ENCODE data around the gene CHURC1. TPM values are rescaled to one million over a fixed set of nuclear protein-coding genes. Genes with fewer than 3 reads are reported as not detected.

The CHURC1 gene
- total RNA-seq, 1 donor from 2014 or later: 60.9 TPM

DNA sequence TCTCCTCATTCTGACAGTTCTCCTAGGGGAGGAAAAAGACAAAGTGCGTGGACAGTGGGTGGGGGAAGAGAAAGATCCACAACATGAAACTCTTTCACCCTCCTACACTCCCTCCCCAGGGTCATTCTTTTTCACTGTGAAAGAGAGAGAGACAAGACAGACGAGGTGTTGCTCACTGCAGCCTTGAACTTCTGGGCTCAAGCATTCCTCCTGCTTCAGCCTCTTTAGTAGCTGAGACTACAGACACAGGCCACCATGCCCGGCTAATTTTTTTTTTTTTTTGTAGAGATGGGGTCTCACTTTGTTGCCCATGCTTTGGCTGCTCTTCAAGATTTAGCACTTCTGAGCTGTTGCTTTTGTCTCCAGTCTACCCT, 25.5 kb downstream of the CHURC1 start:
- DNase-seq: no peak

- no peak for DNase-seq
Observed at GRCh38 chr14:64940336-64940910, 26.2 kb downstream of the CHURC1 start.

DNA sequence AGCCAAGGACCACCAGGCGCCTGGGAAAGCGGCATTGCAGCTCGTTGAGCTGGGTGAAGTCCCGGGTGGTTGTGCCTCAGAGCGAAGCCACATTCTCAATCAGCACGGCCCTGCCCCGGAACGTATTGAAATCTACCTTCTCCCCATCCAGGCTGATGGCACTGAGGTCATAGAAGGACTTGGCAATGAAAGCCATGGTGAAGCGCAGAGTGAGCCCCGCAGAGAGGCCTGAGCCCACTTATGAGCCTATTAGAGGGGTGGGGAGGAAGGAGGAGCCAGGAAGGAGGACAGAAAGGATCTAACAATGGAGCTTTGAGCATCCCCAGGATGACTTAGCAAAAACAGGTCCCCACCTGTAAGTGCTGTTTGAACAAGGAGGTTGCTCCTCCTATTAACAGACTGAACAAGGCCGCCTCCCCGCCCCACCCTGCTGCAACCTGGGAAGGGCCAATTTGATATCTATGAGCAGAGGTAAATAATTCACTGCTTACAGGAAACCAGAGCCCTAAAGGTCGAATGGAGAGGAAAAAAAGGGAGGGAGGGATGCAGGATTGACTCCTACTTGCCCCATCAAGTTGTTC, 28.4 kb downstream of the CHURC1 start, which contains the start of gene GPX2:
Gene GPX2 (minus strand): TSS at position 215 of the 581 bp plus-strand sequence. CDS start 19 bp downstream, at position 196.
- no peak for DNase-seq

GRCh38 chr14:64943556-64943955, 29.3 kb downstream of the CHURC1 start:
- no peak for DNase-seq

GRCh38 chr14:64944041-64944440, 29.8 kb downstream of the CHURC1 start:
- DNase-seq: no peak

DNA sequence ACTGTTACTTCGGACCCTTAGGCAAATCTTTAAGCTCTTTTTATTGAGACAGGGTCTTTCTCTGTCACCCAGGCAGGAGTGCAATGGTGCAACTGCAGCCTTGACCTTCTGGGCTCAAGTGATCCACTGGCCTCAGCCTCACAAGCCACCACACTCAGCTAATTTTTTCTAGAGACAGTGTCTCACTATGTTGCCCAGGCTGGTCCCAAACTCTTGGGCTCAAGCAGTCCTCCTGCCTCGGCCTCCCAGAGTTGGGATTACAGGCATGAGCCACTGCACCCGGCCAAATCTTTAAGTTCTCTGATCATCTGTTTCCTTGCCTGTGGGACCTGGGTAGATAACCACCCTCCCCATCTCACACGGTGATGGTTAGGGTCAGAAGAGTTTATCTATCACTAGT, 30.6 kb downstream of the CHURC1 start:
- no peak for DNase-seq

DNA sequence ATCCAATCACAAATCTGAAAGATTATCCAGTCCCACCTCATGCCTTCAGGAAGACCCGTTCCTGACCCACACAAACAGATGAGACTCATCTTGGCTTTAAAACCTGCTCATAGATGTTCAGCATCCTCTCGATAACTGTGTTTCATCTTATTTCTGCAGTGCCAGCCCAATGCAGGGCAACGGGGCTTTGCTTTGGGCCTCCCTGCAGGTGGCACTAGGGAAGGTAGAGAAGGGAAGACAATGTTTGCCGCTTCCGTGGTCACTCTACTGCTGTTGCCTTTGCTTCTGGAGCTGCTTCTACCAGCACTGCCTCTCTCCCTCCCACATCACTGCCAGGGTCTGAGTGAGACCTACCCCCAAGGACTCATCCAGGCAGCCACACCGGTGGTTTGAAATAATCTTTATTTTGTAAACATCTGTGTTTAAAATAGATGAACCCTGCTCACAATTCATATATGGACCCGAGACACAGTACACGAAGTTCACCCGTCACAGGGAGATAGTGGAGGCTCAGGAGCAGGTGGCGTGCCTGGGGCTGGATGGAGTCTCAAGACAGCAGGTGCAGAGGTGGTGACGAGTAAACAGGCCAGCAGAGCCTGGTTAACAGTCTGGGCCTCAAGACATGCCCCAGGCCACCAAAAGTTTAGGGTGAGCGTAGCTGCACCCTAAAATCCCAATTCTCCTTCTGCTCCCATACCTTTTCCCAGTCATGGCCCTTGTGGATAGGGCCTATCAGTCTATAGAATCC, 31.4 kb downstream of the CHURC1 start:
- no peak for DNase-seq

DNA sequence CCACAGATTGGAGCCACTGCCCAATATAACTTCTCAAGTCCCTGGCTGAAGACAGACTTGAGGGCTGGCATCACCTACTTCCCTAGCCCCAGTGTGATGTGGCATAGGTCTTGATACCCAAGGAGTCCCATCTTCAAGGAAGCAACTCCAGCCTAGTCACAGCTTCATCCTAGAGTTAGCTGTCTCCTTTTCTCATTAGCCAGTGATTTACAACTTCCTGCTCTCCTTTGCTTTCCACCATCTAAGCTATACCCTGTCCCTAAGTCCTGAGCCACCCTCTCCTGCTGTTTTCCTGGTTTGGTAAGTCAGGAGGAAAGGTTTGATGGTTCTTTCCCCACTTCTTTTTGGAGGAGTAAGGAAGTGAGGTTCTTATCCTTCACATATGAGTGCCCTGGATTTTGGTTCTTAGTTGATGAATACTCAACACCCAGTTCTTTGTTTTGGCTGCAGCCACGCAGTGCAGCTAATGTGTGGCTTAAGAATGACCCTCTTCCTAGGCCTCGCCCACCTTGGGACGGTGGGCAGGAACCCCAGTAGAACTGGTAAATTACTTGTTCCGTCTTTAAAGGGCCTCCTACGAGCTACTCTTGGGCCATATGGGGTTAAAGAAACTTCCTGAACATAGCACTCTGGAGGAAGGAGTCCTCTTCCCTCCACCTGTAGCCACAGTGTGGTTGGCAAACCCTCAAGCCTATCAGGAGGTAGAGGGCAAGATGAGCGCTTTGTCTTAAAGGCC, 32.2 kb downstream of the CHURC1 start:
- no peak for DNase-seq

- no peak for DNase-seq
Observed at GRCh38 chr14:64947710-64948611, 33.7 kb downstream of the CHURC1 start.

DNA sequence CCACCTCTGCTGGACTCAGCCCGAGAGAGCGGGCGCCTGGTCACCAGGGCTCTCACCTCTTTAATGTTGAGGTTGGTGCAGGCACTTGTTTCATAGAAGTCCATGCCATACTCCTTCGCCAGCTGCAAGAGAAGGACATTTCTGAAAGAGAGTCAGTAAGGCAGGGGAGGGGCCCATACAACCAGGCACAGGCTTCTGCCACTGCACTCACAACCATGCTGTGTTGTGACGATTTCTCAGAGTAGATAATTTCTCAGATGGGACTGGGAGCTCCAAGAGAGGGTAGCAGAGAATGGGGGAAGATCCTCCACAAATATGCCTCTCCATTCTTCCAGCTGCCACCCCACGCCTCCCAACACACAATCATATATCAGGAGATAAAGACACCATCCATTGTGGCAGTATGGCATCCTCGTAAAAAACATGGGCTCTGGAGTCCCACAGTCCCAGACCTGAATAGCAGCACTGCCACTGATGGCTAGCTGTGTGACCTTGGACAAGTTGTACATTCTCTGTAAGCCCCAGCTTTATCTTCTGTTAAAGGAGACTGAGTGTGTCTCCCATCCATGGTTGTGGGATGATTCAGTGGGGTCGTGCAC, 34.5 kb downstream of the CHURC1 start:
- DNase-seq: no peak

DNA sequence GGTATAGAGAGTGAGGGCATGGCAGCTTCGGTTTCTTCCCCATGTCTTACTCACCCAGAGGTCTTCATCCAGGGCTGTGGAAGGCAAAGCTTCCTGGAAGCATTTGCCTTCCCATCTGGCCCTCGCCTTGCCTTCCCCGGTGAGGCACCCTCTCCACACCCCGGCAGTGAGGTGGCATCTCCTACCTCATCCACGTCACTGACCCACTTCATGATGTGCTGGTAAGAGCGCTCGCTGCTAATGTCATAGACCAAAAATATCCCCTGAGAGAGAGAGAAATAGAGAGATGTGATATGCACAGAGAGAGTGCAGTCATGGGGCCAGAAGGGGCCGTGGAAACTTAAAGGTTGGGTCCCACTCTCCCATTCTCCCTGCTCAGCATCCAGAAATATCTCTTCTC, 36.6 kb downstream of the CHURC1 start:
- DNase-seq: no peak

GRCh38 chr14:64951291-64951690, 37.0 kb downstream of the CHURC1 start:
- no peak for DNase-seq

GRCh38 chr14:64951724-64952123, 37.5 kb downstream of the CHURC1 start:
- no peak for DNase-seq

- no peak for DNase-seq
Observed at GRCh38 chr14:64952598-64953309, 38.5 kb downstream of the CHURC1 start.

DNA sequence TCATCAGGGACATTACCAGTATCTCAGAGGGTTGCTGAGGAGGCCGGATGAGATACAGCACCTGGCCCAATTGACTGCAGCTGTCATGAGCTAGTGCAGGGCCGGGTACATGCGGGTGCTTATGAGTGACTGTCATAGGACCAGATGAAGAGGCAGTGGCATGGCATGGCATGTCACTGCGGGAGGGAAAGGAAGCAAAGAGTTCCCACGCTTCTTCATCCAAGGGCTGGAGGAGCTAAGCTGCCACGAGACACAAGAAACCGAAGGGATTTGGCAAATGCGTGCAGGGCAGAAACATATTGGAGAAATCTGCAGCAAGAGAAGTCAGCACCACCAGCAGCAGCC, 39.0 kb downstream of the CHURC1 start:
- no peak for DNase-seq

DNA sequence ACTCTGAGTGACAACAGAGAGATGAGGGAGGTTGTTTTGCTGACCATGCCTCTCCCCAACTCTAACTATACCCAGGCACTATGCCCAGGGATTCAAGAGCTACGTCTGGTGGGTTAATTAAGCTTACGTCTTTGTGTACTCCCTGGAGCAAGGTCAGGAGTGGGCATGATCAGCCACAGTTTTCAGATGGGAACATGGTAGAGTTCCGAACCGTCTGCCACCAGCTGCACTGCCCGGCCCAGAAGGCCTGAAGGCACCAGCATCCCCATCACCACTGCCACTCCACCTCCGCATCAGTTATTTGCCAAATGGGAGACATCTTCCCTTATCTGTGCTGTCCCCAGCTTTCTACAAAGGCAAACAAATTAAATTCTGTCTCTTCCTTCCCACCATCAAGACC, 39.4 kb downstream of the CHURC1 start:
- no peak for DNase-seq

DNA sequence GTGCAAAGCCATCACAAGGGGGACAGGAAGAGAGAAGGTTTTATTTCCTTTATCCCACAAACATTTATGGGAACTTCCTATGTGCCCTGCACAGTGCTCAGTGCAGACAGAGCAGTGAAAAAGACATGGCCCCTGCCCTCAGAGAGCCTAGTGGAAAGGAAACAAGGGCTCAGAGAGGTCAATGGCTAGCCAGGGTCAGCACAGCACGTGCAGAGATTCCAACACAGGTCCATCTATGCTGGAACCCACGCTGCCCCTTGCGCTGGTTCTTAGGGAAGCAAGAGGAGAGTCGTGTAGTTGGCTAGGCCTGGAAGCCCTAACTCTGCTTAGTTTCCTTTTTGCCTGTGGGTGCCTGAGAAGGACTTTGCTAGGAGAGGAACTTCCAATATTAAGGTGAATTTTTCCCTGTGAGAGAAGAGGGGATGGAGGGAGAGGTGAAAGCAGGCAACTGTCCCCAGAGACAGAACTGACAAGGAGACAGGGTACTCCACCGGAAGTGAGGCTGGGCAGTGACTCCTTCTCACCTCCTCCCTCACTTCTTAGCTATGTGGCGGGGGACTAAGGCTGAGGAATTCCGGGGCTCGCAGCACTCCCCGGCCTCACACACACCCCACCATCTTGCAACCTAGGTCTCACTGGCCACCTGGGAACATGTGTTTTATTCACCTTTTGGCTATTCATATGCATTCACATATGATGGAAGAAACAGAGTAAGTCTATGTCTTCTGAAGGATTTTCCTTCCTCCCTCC, 40.4 kb downstream of the CHURC1 start:
- DNase-seq: no peak

DNA sequence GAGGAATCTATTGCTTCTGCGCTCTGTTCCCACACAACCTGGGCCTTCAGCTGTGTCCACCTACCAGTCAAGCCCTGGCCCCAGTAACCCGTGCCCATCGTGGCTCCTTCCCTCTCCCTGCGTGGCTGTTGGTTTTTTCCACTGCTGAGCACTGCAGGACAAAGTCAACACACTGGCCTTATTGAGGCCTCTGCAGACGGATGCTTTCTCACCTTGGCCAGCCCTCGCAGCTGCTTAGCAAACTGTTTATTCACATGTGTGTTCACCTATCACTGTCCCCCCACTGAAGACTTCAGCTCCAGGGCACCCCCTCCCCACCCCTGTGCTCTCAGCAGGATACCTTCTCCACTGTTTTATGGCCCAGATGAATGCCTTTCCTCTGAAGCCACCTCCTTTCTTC, 41.0 kb downstream of the CHURC1 start:
- DNase-seq: no peak

- DNase-seq: no peak
Observed at GRCh38 chr14:64956697-64957406, 42.6 kb downstream of the CHURC1 start.

GRCh38 chr14:64958201-64958600, 43.9 kb downstream of the CHURC1 start:
- no peak for DNase-seq

Measured in dermis blood vessel endothelial cell (primary cell).